Activated naive CD4-positive, alpha-beta T cell treated with anti-CD3 and anti-CD28 coated beads for 36 hours (primary cell): Measurements from ENCODE around the gene COX6A1. TPM values are rescaled to one million over a fixed set of nuclear protein-coding genes. Genes with fewer than 3 reads are reported as not detected.

ENCODE experiments used
- CTCF ChIA-PET: fragments of 350-600 bp; sonication (Branson Sonifier 250); formaldehyde crosslinking; loops from one replicate; lab custom pipeline; 2021; ENCODE audit warnings: antibody characterized with exemption; lab: Charles Lee
- DNase-seq: peaks from one replicate; pipeline ENCODE4 v3.0.0-alpha.2; 2020
- H3K27ac Mint-ChIP-seq: one replicate; pipeline ENCODE4 v1.8.0; 2021; ENCODE audit warnings: mild to moderate bottlenecking, mixed read lengths
- H3K27me3 Mint-ChIP-seq: one replicate; pipeline ENCODE4 v1.8.0; 2021; ENCODE audit warnings: low read depth, mixed read lengths
- H3K36me3 Mint-ChIP-seq: one replicate; pipeline ENCODE4 v1.8.0; 2021; ENCODE audit warnings: low read depth, mixed read lengths
- H3K4me1 Mint-ChIP-seq: one replicate; pipeline ENCODE4 v1.8.0; 2021; ENCODE audit warnings: low read depth, mixed read lengths
- H3K4me3 Mint-ChIP-seq: one replicate; pipeline ENCODE4 v1.8.0; 2021; ENCODE audit warnings: mild to moderate bottlenecking, moderate library complexity, mixed read lengths
- H3K9me3 Mint-ChIP-seq: one replicate; pipeline ENCODE4 v1.8.0; 2021; ENCODE audit warnings: mixed read lengths
- intact Hi-C: fragments of 100-400 bp; cut with micrococcal nuclease; formaldehyde crosslinking; loops from one replicate; pipeline ENCODE4 v1.15.1; 2023
- total RNA-seq, 2 experiments: library from RNA; stranded (reverse); gene quantifications; one replicate each; pipeline ENCODE4 v1.2.3, GENCODE V29; 2021

COX6A1 gene
- total RNA-seq: 100 to 1,000 TPM; 536 to 540 TPM

GRCh38 chr12:120437735-120438494, at the start of gene COX6A1:
COX6A1 (plus strand) TSS chr12:120438113; CDS start chr12:120438127, 14 bp downstream.
- intact Hi-C loops: loop anchor here (1.0 to 10.0 kb wide), 14 partner anchors 8 to 321 kb away; partner anchors contain the start of genes DYNLL1, GATC, MLEC and POP5
- CTCF ChIA-PET: interaction anchor here (0.6 to 3.1 kb wide), 12 partner anchors 8 to 793 kb away, joined by 3 to 15 read pairs (median 4); partner anchors contain the start of gene SRSF9
- peak within 1 kb of the TSS; percentile 93 for H3K27ac Mint-ChIP-seq
- H3K4me3 Mint-ChIP-seq: peak within 1 kb of the TSS; percentile 92
- H3K4me1 Mint-ChIP-seq: peaks cover 22% of the 10 kb centered on the region
- H3K36me3 Mint-ChIP-seq: peaks cover 18% of the 10 kb centered on the region
- no peaks in the 10 kb centered on the region for H3K9me3 Mint-ChIP-seq
- DNase-seq: peak; percentile 99
- H3K27me3 Mint-ChIP-seq: no peaks in the 10 kb centered on the region

GRCh38 chr12:120388691-120389481, 49.0 kb upstream of the COX6A1 start:
- H3K27ac Mint-ChIP-seq: no peak overlapping the region
- no peak for DNase-seq
- peaks cover 33% of the 10 kb centered on the region for H3K27me3 Mint-ChIP-seq
- peaks cover 4% of the 10 kb centered on the region for H3K4me1 Mint-ChIP-seq
- intact Hi-C loops: no loop called here
- no peaks in the 10 kb centered on the region for H3K36me3 Mint-ChIP-seq
- CTCF ChIA-PET: interaction anchor here (1.8 kb wide), 1 partner anchor 22 kb away, joined by 4 read pairs; no protein-coding TSS in a partner anchor
- H3K4me3 Mint-ChIP-seq: no peak overlapping the region
- H3K9me3 Mint-ChIP-seq: no peaks in the 10 kb centered on the region

GRCh38 chr12:120390540-120391120, 47.3 kb upstream of the COX6A1 start:
- intact Hi-C loops: no loop called here
- no peak for DNase-seq
- peaks cover 32% of the 10 kb centered on the region for H3K27me3 Mint-ChIP-seq
- no peaks in the 10 kb centered on the region for H3K9me3 Mint-ChIP-seq
- H3K27ac Mint-ChIP-seq: no peak overlapping the region
- no peaks in the 10 kb centered on the region for H3K36me3 Mint-ChIP-seq
- H3K4me3 Mint-ChIP-seq: no peak overlapping the region
- peaks cover 4% of the 10 kb centered on the region for H3K4me1 Mint-ChIP-seq
- CTCF ChIA-PET: no interaction called here

- intact Hi-C loops: no loop called here
- H3K4me3 Mint-ChIP-seq: no peak overlapping the region
- no peaks in the 10 kb centered on the region for H3K4me1 Mint-ChIP-seq
- H3K27ac Mint-ChIP-seq: no peak overlapping the region
- peaks cover 19% of the 10 kb centered on the region for H3K27me3 Mint-ChIP-seq
- CTCF ChIA-PET: interaction anchor here (0.5 to 1.5 kb wide), 5 partner anchors 11 to 351 kb away, joined by 3 to 5 read pairs (median 4); partner anchors contain the start of gene SIRT4
- H3K36me3 Mint-ChIP-seq: no peaks in the 10 kb centered on the region
- H3K9me3 Mint-ChIP-seq: no peaks in the 10 kb centered on the region
- DNase-seq: no peak
These were observed 43.2 kb upstream of the COX6A1 start for GRCh38 chr12:120394483-120395367.

- no peak overlapping the region for H3K27ac Mint-ChIP-seq
- H3K27me3 Mint-ChIP-seq: peaks cover 15% of the 10 kb centered on the region
- no peaks in the 10 kb centered on the region for H3K36me3 Mint-ChIP-seq
- CTCF ChIA-PET: no interaction called here
- DNase-seq: no peak
- intact Hi-C loops: no loop called here
- no peak overlapping the region for H3K4me3 Mint-ChIP-seq
- H3K9me3 Mint-ChIP-seq: no peaks in the 10 kb centered on the region
- H3K4me1 Mint-ChIP-seq: no peaks in the 10 kb centered on the region
These were observed 39.9 kb upstream of the COX6A1 start for GRCh38 chr12:120397824-120398540.

GRCh38 chr12:120399531-120399930, 38.4 kb upstream of the COX6A1 start:
- CTCF ChIA-PET: no interaction called here
- DNase-seq: no peak
- intact Hi-C loops: no loop called here
- Mint-ChIP-seq H3K9me3 (no peaks in the 10 kb centered on the region), H3K27me3 (peaks cover 15% of the 10 kb centered on the region), H3K4me1 (peaks cover 2% of the 10 kb centered on the region), H3K4me3 (no peak overlapping the region), H3K36me3 (no peaks in the 10 kb centered on the region), H3K27ac (no peak overlapping the region)

GRCh38 chr12:120402217-120402616, 35.7 kb upstream of the COX6A1 start:
- Mint-ChIP-seq H3K27ac (no peak overlapping the region), H3K27me3 (peaks cover 8% of the 10 kb centered on the region), H3K4me1 (peaks cover 2% of the 10 kb centered on the region)

GRCh38 chr12:120403869-120404268, 34.0 kb upstream of the COX6A1 start:
- Mint-ChIP-seq H3K4me3 (no peak overlapping the region), H3K27me3 (peaks cover 5% of the 10 kb centered on the region), H3K27ac (no peak overlapping the region), H3K9me3 (no peaks in the 10 kb centered on the region), H3K4me1 (peaks cover 2% of the 10 kb centered on the region), H3K36me3 (no peaks in the 10 kb centered on the region)
- CTCF ChIA-PET: interaction anchor here (1.2 kb wide), 1 partner anchor 47 kb away, joined by 4 read pairs; no protein-coding TSS in a partner anchor
- intact Hi-C loops: no loop called here
- no peak for DNase-seq

More at GRCh38 chr12:120402217-120402616, 35.7 kb upstream of the COX6A1 start:
- CTCF ChIA-PET: no interaction called here
- no peak overlapping the region for H3K4me3 Mint-ChIP-seq
- intact Hi-C loops: no loop called here
- no peak for DNase-seq
- H3K36me3 Mint-ChIP-seq: no peaks in the 10 kb centered on the region
- H3K9me3 Mint-ChIP-seq: no peaks in the 10 kb centered on the region

GRCh38 chr12:120404271-120404670, 33.6 kb upstream of the COX6A1 start:
- H3K4me3 Mint-ChIP-seq: no peak overlapping the region
- no peaks in the 10 kb centered on the region for H3K9me3 Mint-ChIP-seq
- CTCF ChIA-PET: interaction anchor here (1.2 kb wide), 1 partner anchor 47 kb away, joined by 4 read pairs; no protein-coding TSS in a partner anchor
- H3K27me3 Mint-ChIP-seq: peaks cover 5% of the 10 kb centered on the region
- DNase-seq: no peak
- H3K4me1 Mint-ChIP-seq: peaks cover 2% of the 10 kb centered on the region
- no peaks in the 10 kb centered on the region for H3K36me3 Mint-ChIP-seq
- H3K27ac Mint-ChIP-seq: no peak overlapping the region
- intact Hi-C loops: no loop called here

GRCh38 chr12:120406069-120406468, 31.8 kb upstream of the COX6A1 start:
- intact Hi-C loops: no loop called here
- H3K4me1 Mint-ChIP-seq: peaks cover 2% of the 10 kb centered on the region
- no peak overlapping the region for H3K27ac Mint-ChIP-seq
- H3K9me3 Mint-ChIP-seq: no peaks in the 10 kb centered on the region
- CTCF ChIA-PET: no interaction called here
- no peak overlapping the region for H3K4me3 Mint-ChIP-seq
- H3K36me3 Mint-ChIP-seq: no peaks in the 10 kb centered on the region
- no peaks in the 10 kb centered on the region for H3K27me3 Mint-ChIP-seq
- no peak for DNase-seq

GRCh38 chr12:120406553-120406952, 31.4 kb upstream of the COX6A1 start:
- Mint-ChIP-seq H3K27ac (no peak overlapping the region), H3K27me3 (no peaks in the 10 kb centered on the region), H3K4me1 (peaks cover 2% of the 10 kb centered on the region), H3K4me3 (no peak overlapping the region), H3K9me3 (no peaks in the 10 kb centered on the region), H3K36me3 (no peaks in the 10 kb centered on the region)
- CTCF ChIA-PET: no interaction called here
- DNase-seq: no peak
- intact Hi-C loops: no loop called here
